Measurements from ENCODE around the gene MICA.

- TF ChIP-seq REST (IDR thresholded peaks at IDR 0.05; ENCODE audit: low read depth) (no peak), EP300 (IDR thresholded peaks at IDR 0.05; ENCODE audit: borderline replicate concordance) (no peak), YY1 (IDR thresholded peaks at IDR 0.05; ENCODE audit: low read depth) (no peak), RAD21 (IDR thresholded peaks at IDR 0.05; ENCODE audit: low read depth) (no peak), NFIC (IDR thresholded peaks at IDR 0.05) (no peak), FOXM1 (IDR thresholded peaks at IDR 0.05; ENCODE audit: borderline replicate concordance, low read depth) (no peak), ZBTB7A (IDR thresholded peaks at IDR 0.05; ENCODE audit: low read depth) (no peak), CREB1 (IDR thresholded peaks at IDR 0.05; ENCODE audit: low read depth) (no peak), MAX (IDR thresholded peaks at IDR 0.05) (no peak), TAF1 (IDR thresholded peaks at IDR 0.05; ENCODE audit: low read depth) (no peak), CEBPB (IDR thresholded peaks at IDR 0.05) (no peak)
These were observed 16.4 kb downstream of the MICA start for GRCh38 chr6:31419842-31420241.
